Measurements from ENCODE around the gene EDN3. TPM values are rescaled to one million over a fixed set of nuclear protein-coding genes. Genes with fewer than 3 reads are reported as not detected.

EDN3 gene
- polyA plus RNA-seq, 1 donor (not counting 4 experiments of a cell fraction or from before 2014, with no cell fraction given), result not detected

GRCh38 chr20:59351157-59352040, 51.0 kb downstream of the EDN3 start:
- DNase-seq (ENCODE audit: low read depth, low spot score) (no peak), FAIRE-seq (no peak)
- Histone ChIP-seq H3K79me2 (ENCODE audit: control insufficient read depth, insufficient read depth, low read length) (no peaks in the 10 kb centered on the region), H3K36me3 (ENCODE audit: control insufficient read depth in 2 of 2, extremely low read depth in 1 of 2, insufficient read depth in 2 of 2, low read length in 2 of 2) (no peaks in the 10 kb centered on the region), H2AFZ (ENCODE audit: control insufficient read depth, low read length) (no peak overlapping the region), H3K27me3 (ENCODE audit: control insufficient read depth, extremely low read depth, insufficient read depth, low read length) (no peaks in the 10 kb centered on the region), H3K4me2 (ENCODE audit: control insufficient read depth, extremely low read depth, insufficient read depth, low read depth, low read length) (no peak overlapping the region), H4K20me1 (ENCODE audit: control insufficient read depth, extremely low read depth, insufficient read depth, low read length) (no peaks in the 10 kb centered on the region), H3K9me1 (ENCODE audit: control insufficient read depth, extremely low read depth, insufficient read depth, low read length) (no peaks in the 10 kb centered on the region), H3K27ac (ENCODE audit: control insufficient read depth, insufficient read depth, low read length) (no peak overlapping the region), H3K9me3 (ENCODE audit: control insufficient read depth, low read depth, low read length) (no peaks in the 10 kb centered on the region), H3K9ac (ENCODE audit: control insufficient read depth, extremely low read depth, insufficient read depth, low read length) (no peak overlapping the region), H3K4me1 (ENCODE audit: control insufficient read depth, extremely low read depth, insufficient read depth, low read length) (no peaks in the 10 kb centered on the region), H3K4me3 (ENCODE audit: control insufficient read depth in 2 of 3, extremely low read depth in 1 of 3, insufficient read depth in 2 of 3, low read depth in 1 of 3, low read length in 3 of 3) (no peak overlapping the region)
- TF ChIP-seq CTCF (optimal IDR thresholded peaks at IDR 0.05 in 1 of 3, IDR thresholded peaks at IDR 0.05 in 1 of 3, conservative IDR thresholded peaks at IDR 0.05 in 1 of 3; ENCODE audit: extremely low read depth in 1 of 3, insufficient read depth in 2 of 3, low read length in 3 of 3) (no peak), EZH2 (IDR thresholded peaks at IDR 0.05; ENCODE audit: low read length) (no peak)
- dilution Hi-C loops (cut with MboI; ENCODE audit: extremely low pct_ligation_motif_present, low sequenced_read_pairs), result no loop called here

- no peaks in the 10 kb centered on the region for H3K79me2 ChIP-seq (ENCODE audit: control insufficient read depth, insufficient read depth, low read length)
- no peaks in the 10 kb centered on the region for H4K20me1 ChIP-seq (ENCODE audit: control insufficient read depth, extremely low read depth, insufficient read depth, low read length)
- H3K4me3 ChIP-seq (ENCODE audit: control insufficient read depth in 2 of 3, extremely low read depth in 1 of 3, insufficient read depth in 2 of 3, low read depth in 1 of 3, low read length in 3 of 3), result no peak overlapping the region
- H3K4me2 ChIP-seq (ENCODE audit: control insufficient read depth, extremely low read depth, insufficient read depth, low read depth, low read length), result no peak overlapping the region
- no peak overlapping the region for H2AFZ ChIP-seq (ENCODE audit: control insufficient read depth, low read length)
- DNase-seq (ENCODE audit: low read depth, low spot score), result no peak
- TF ChIP-seq EZH2 (IDR thresholded peaks at IDR 0.05; ENCODE audit: low read length), result no peak
- no peak for TF ChIP-seq CTCF (optimal IDR thresholded peaks at IDR 0.05 in 1 of 3, IDR thresholded peaks at IDR 0.05 in 1 of 3, conservative IDR thresholded peaks at IDR 0.05 in 1 of 3; ENCODE audit: extremely low read depth in 1 of 3, insufficient read depth in 2 of 3, low read length in 3 of 3)
- FAIRE-seq, result no peak
- dilution Hi-C loops (cut with MboI; ENCODE audit: extremely low pct_ligation_motif_present, low sequenced_read_pairs), result no loop called here
- no peak overlapping the region for H3K27ac ChIP-seq (ENCODE audit: control insufficient read depth, insufficient read depth, low read length)
- H3K27me3 ChIP-seq (ENCODE audit: control insufficient read depth, extremely low read depth, insufficient read depth, low read length), result no peaks in the 10 kb centered on the region
- no peaks in the 10 kb centered on the region for H3K4me1 ChIP-seq (ENCODE audit: control insufficient read depth, extremely low read depth, insufficient read depth, low read length)
- H3K9me3 ChIP-seq (ENCODE audit: control insufficient read depth, low read depth, low read length), result no peaks in the 10 kb centered on the region
- no peaks in the 10 kb centered on the region for H3K9me1 ChIP-seq (ENCODE audit: control insufficient read depth, extremely low read depth, insufficient read depth, low read length)
- no peak overlapping the region for H3K9ac ChIP-seq (ENCODE audit: control insufficient read depth, extremely low read depth, insufficient read depth, low read length)
- H3K36me3 ChIP-seq (ENCODE audit: control insufficient read depth in 2 of 2, extremely low read depth in 1 of 2, insufficient read depth in 2 of 2, low read length in 2 of 2), result no peaks in the 10 kb centered on the region
Measured at GRCh38 chr20:59352541-59352940, 52.1 kb downstream of the EDN3 start.

All from keratinocyte (primary cell).